Stimulated activated CD4-positive, alpha-beta T cell treated with anti-CD3 and anti-CD28 coated beads, Interleukin-1b, Interleukin-23, amount 100 ng/mL, for 4 hours (primary cell): ENCODE measurements around the gene EFEMP1.
"Not testable (repeated sequence)": the region's sequence is repeated elsewhere in the genome, so short reads cannot be mapped to it uniquely, and the experiment has no call there.

Source experiments
- DNase-seq, 2 donors: peaks; one replicate each; pipeline ENCODE4 v3.0.0-alpha.2; 2020; ENCODE audit warnings: low read depth in 2 of 2

The EFEMP1 gene

GRCh38 chr2:55831671-55832410, 91.7 kb downstream of the EFEMP1 start:
- not testable (repeated sequence) for DNase-seq

- DNase-seq: no peak
Observed at GRCh38 chr2:55827855-55828254, 95.7 kb downstream of the EFEMP1 start.

GRCh38 chr2:55827428-55827827, 96.2 kb downstream of the EFEMP1 start:
- not testable (repeated sequence) for DNase-seq

- no peak for DNase-seq
Observed at GRCh38 chr2:55826246-55826645, 97.3 kb downstream of the EFEMP1 start.

GRCh38 chr2:55824551-55825096, 99.0 kb downstream of the EFEMP1 start:
- no peak for DNase-seq
